ENCODE data around the gene AIRE. TPM values are rescaled to one million over a fixed set of nuclear protein-coding genes. Genes with fewer than 3 reads are reported as not detected.

Gene AIRE
- total RNA-seq, 1 donor from 2014 or later: not detected

- TF ChIP-seq CTCF (IDR thresholded peaks at IDR 0.05; ENCODE audit: unreplicated experiment): no peak
- H3K9me3 Mint-ChIP-seq (ENCODE audit: low read depth): no peaks in the 10 kb centered on the region
- H3K4me3 Mint-ChIP-seq (ENCODE audit: low read depth): no peak overlapping the region
- DNase-seq (ENCODE audit: low spot score, unreplicated experiment): no peak
- H3K4me1 Mint-ChIP-seq (ENCODE audit: low read depth): no peaks in the 10 kb centered on the region
- peaks cover 1% of the 10 kb centered on the region for H3K36me3 Mint-ChIP-seq (ENCODE audit: insufficient read depth)
- H3K27me3 Mint-ChIP-seq: no peaks in the 10 kb centered on the region
- peak overlapping the region; percentile 73 for H3K27ac Mint-ChIP-seq
Observed at GRCh38 chr21:44329971-44330681, 44.5 kb downstream of the AIRE start.

GRCh38 chr21:44330698-44331097 is 45.0 kb downstream of the AIRE start:
- Mint-ChIP-seq H3K27me3 (no peaks in the 10 kb centered on the region), H3K27ac (peak overlapping the region; percentile 64), H3K4me1 (ENCODE audit: low read depth) (no peaks in the 10 kb centered on the region), H3K36me3 (ENCODE audit: insufficient read depth) (peaks cover 1% of the 10 kb centered on the region), H3K4me3 (ENCODE audit: low read depth) (no peak overlapping the region), H3K9me3 (ENCODE audit: low read depth) (no peaks in the 10 kb centered on the region)
- no peak for TF ChIP-seq CTCF (IDR thresholded peaks at IDR 0.05; ENCODE audit: unreplicated experiment)
- no peak for DNase-seq (ENCODE audit: low spot score, unreplicated experiment)

DNA sequence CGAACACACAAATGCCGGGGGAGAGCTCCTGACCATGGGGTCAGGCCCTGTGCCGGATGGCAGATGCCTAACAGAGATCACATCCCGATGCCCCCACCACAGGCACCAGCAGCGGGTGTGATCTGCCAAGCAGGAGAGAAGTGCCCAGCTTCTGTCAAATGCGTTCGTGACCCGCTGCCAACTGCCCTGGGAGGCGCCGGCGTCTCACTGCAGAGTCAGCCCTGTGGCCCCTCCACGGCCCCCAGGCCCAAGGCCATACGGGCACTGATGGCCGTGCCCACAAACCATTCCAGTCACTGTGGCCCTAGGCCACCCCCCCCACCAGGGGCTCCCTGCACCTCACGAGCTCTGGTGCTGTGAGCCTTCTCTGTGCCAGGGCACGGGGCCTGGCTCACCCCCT is 45.5 kb downstream of the AIRE start:
- Mint-ChIP-seq H3K4me1 (ENCODE audit: low read depth) (no peaks in the 10 kb centered on the region), H3K4me3 (ENCODE audit: low read depth) (no peak overlapping the region), H3K27ac (no peak overlapping the region), H3K27me3 (no peaks in the 10 kb centered on the region), H3K36me3 (ENCODE audit: insufficient read depth) (peaks cover 1% of the 10 kb centered on the region), H3K9me3 (ENCODE audit: low read depth) (no peaks in the 10 kb centered on the region)
- DNase-seq (ENCODE audit: low spot score, unreplicated experiment): no peak
- no peak for TF ChIP-seq CTCF (IDR thresholded peaks at IDR 0.05; ENCODE audit: unreplicated experiment)

GRCh38 chr21:44331650-44332307 is 46.1 kb downstream of the AIRE start:
- DNase-seq (ENCODE audit: low spot score, unreplicated experiment): no peak
- Mint-ChIP-seq H3K4me1 (ENCODE audit: low read depth) (no peaks in the 10 kb centered on the region), H3K36me3 (ENCODE audit: insufficient read depth) (peaks cover 1% of the 10 kb centered on the region), H3K9me3 (ENCODE audit: low read depth) (no peaks in the 10 kb centered on the region), H3K27ac (peak overlapping the region; percentile 56), H3K4me3 (ENCODE audit: low read depth) (no peak overlapping the region), H3K27me3 (no peaks in the 10 kb centered on the region)
- no peak for TF ChIP-seq CTCF (IDR thresholded peaks at IDR 0.05; ENCODE audit: unreplicated experiment)

- Mint-ChIP-seq H3K27me3 (no peaks in the 10 kb centered on the region), H3K4me1 (ENCODE audit: low read depth) (peaks cover under 1% of the 10 kb centered on the region), H3K4me3 (ENCODE audit: low read depth) (no peak overlapping the region), H3K36me3 (ENCODE audit: insufficient read depth) (peaks cover 1% of the 10 kb centered on the region), H3K27ac (no peak overlapping the region), H3K9me3 (ENCODE audit: low read depth) (no peaks in the 10 kb centered on the region)
- DNase-seq (ENCODE audit: low spot score, unreplicated experiment): no peak
- TF ChIP-seq CTCF (IDR thresholded peaks at IDR 0.05; ENCODE audit: unreplicated experiment): no peak
Observed at GRCh38 chr21:44332383-44332782, 46.7 kb downstream of the AIRE start.

All from progenitor cell of endocrine pancreas (in vitro differentiated cells).